HepG2 (cell line): ENCODE measurements around the gene PGAP3. TPM values are rescaled to one million over a fixed set of nuclear protein-coding genes. Genes with fewer than 3 reads are reported as not detected.

Experiments
- ATAC-seq: fragments of 200-7000 bp; cut with Tn5 transposase; 3 replicates; pipeline ENCODE4 v1.9.1; 2020; ENCODE audit warnings: mild to moderate bottlenecking, moderate library complexity
- BruUV-seq: library from RNA; stranded (reverse); fragments of 400-500 nt; replicated peaks from 2 replicates; lab custom pipeline; 2021; lab: Mats Ljungman, UMichigan
- CTCF ChIA-PET: fragments of 300-600 bp; formaldehyde crosslinking; extraction: SDS; loops from one replicate; lab custom pipeline; 2021; ENCODE audit warnings: low total read pairs, inconsistent platforms, low intra/inter-chr PET ratio; lab: Yijun Ruan, JAX
- POLR2A ChIA-PET: fragments of 350-600 bp; sonication (Branson Sonifier 250); formaldehyde crosslinking; loops from one replicate; lab custom pipeline; 2020; ENCODE audit warnings: antibody characterized with exemption, inconsistent platforms; lab: Yijun Ruan, JAX
- DNase-seq: peaks from one replicate; pipeline ENCODE4 v3.0.0-alpha.2; 2015; ENCODE audit warnings: low spot score
- FAIRE-seq: peaks from 3 replicates; lab custom pipeline; 2011; peaks lifted over from hg19 to GRCh38; lab: Jason Lieb, UNC
- H2AFZ ChIP-seq: one replicate; pipeline ENCODE4 v1.6.1; 2011; ENCODE audit warnings: low read length, inconsistent platforms
- H3K27ac ChIP-seq: fragments of 300-600 bp; 3 replicates; pipeline ENCODE4 v1.8.0; 2011; ENCODE audit warnings: mixed run types, mild to moderate bottlenecking, mixed read lengths, low read length, inconsistent platforms; ENCODE audit not compliant: insufficient read depth; ENCODE audit errors: extremely low read length
- H3K27me3 ChIP-seq, 2 experiments: fragments of 200-600 bp in 1 of 2; 2 replicates in 1 of 2; 3 replicates in 1 of 2; pipeline versions ENCODE4 v1.6.0 to v1.8.0; 2011; ENCODE audit warnings: low read length in 2 of 2, mild to moderate bottlenecking in 2 of 2, moderate library complexity in 2 of 2, inconsistent platforms in 1 of 2; ENCODE audit not compliant: insufficient read depth in 2 of 2, control insufficient read depth in 1 of 2
- H3K36me3 ChIP-seq, 2 experiments: fragments of 200-600 bp in 1 of 2; replicated peaks in 1 of 2; 2 replicates in 1 of 2; 3 replicates in 1 of 2; pipeline versions ENCODE4 v1.5.1 to v1.8.0; 2011; ENCODE audit warnings: low read length in 2 of 2, inconsistent platforms in 1 of 2; ENCODE audit not compliant: insufficient read depth in 2 of 2, control insufficient read depth in 1 of 2
- H3K4me1 ChIP-seq: 2 replicates; pipeline ENCODE4 v1.5.1; 2012; ENCODE audit warnings: low read length, inconsistent platforms; ENCODE audit not compliant: insufficient read depth
- H3K4me2 ChIP-seq: 2 replicates; pipeline ENCODE4 v1.6.0; 2011; ENCODE audit warnings: low read depth, low read length, inconsistent platforms
- H3K4me3 ChIP-seq, 3 experiments: fragments of 200-600 bp in 1 of 3; sonication (generic), shearing (Covaris generic) in 1 of 3; replicated peaks in 1 of 3; 2 replicates each; pipeline ENCODE4 v1.5.1; 2011 to 2016; ENCODE audit warnings: low read length in 3 of 3, inconsistent platforms in 2 of 3, low read depth in 2 of 3, mild to moderate bottlenecking in 2 of 3, control low read depth in 1 of 3, mixed read lengths in 1 of 3; ENCODE audit not compliant: insufficient read depth in 1 of 3
- H3K79me2 ChIP-seq: one replicate; pipeline ENCODE4 v1.6.1; 2011; ENCODE audit warnings: low read length, inconsistent platforms; ENCODE audit not compliant: insufficient read depth
- H3K9ac ChIP-seq: 2 replicates; pipeline ENCODE4 v1.6.0; 2011; ENCODE audit warnings: mild to moderate bottlenecking, low read depth, low read length, inconsistent platforms; ENCODE audit not compliant: insufficient read depth
- H3K9me3 ChIP-seq: 2 replicates; pipeline ENCODE4 v1.5.1; 2012; ENCODE audit warnings: mild to moderate bottlenecking, low read length
- H4K20me1 ChIP-seq: 2 replicates; pipeline ENCODE4 v1.6.0; 2011; ENCODE audit warnings: inconsistent platforms, mild to moderate bottlenecking, low read length, moderate library complexity; ENCODE audit not compliant: insufficient read depth
- AGO2 ChIP-seq: fragments of 200-400 bp; formaldehyde crosslinking; optimal IDR thresholded peaks from 2 replicates; pipeline ENCODE3; 2017; ENCODE audit warnings: mild to moderate bottlenecking, low read depth, low read length, moderate library complexity
- JUNB ChIP-seq: sonication (generic); formaldehyde crosslinking; IDR thresholded peaks from 2 replicates; pipeline ENCODE4 v1.8.0; 2022; ENCODE audit warnings: missing genetic modification reagents, mild to moderate bottlenecking, borderline replicate concordance
- KAT7 ChIP-seq: IDR thresholded peaks from 2 replicates; pipeline ENCODE4 v1.6.1; 2018; ENCODE audit warnings: borderline replicate concordance, missing compliant biosample characterization
- RFX3 ChIP-seq: IDR thresholded peaks from 2 replicates; pipeline ENCODE4 v1.6.1; 2016; ENCODE audit warnings: missing biosample characterization, missing genetic modification reagents
- ZNF101 ChIP-seq: sonication (generic); formaldehyde crosslinking; IDR thresholded peaks from 2 replicates; pipeline ENCODE4 v1.4.0; 2020; ENCODE audit warnings: mild to moderate bottlenecking, low read depth, missing genetic modification reagents, borderline replicate concordance
- ZNF263 ChIP-seq: sonication (generic); formaldehyde crosslinking; IDR thresholded peaks from 2 replicates; pipeline ENCODE4 v1.4.0; 2020; ENCODE audit warnings: missing genetic modification reagents
- ZNF460 ChIP-seq: sonication (generic); formaldehyde crosslinking; IDR thresholded peaks from 2 replicates; pipeline ENCODE4 v1.5.1; 2020; ENCODE audit warnings: missing genetic modification reagents, mild to moderate bottlenecking, borderline replicate concordance
- ZNF629 ChIP-seq: sonication (generic); formaldehyde crosslinking; conservative IDR thresholded peaks from 2 replicates; pipeline ENCODE4 v1.5.0; 2020; ENCODE audit warnings: missing genetic modification reagents
- WGBS: methylation state at CpG from one replicate; pipeline ENCODE4 v1.1.6; 2017; ENCODE audit warnings: low lambda C conversion rate; 5-methylcytosine and 5-hydroxymethylcytosine counted together
- in situ Hi-C: cut with HindIII; loops from 2 replicates; pipeline ENCODE4 v1.10.0; 2017; ENCODE audit warnings: low pct_unique_long_range_greater_than_20kb; ENCODE audit not compliant: extremely low pct_ligation_motif_present
- intact Hi-C: fragments of 100-400 bp; cut with micrococcal nuclease; formaldehyde crosslinking; loops from one replicate; pipeline ENCODE4 v1.10.0; 2022; ENCODE audit not compliant: unreplicated experiment
- polyA plus RNA-seq, 8 experiments: library from polyadenylated mRNA; depleted of rRNA in 3 of 8; stranded (reverse) in 7 of 8; unstranded in 1 of 8; fragments of >200 nt; fragmentation: Illumina TruSeq in 4 of 8; extraction: Trizol in 4 of 8; gene quantifications; 2 replicates each; pipeline versions ENCODE4 v1.2.1 to v1.2.3, GENCODE V29; 2011 to 2016; ENCODE audit warnings: low read depth in 4 of 8, missing spikeins in 1 of 8, mixed read lengths in 1 of 8; ENCODE audit not compliant: insufficient read depth in 1 of 8
- total RNA-seq, 5 experiments: library from RNA; depleted of rRNA; stranded (reverse); fragments of >200 nt; fragmentation: Illumina TruSeq; extraction: Trizol; gene quantifications; 2 replicates each; pipeline ENCODE4 v1.2.3, GENCODE V29; 2016; ENCODE audit warnings: low read depth in 1 of 5
- TF ChIP-seq, protein P1 (sequence below): IDR thresholded peaks from 2 replicates; pipeline ENCODE4 v1.6.1; 2016; ENCODE audit warnings: missing compliant biosample characterization, missing genetic modification reagents, borderline replicate concordance

Gene PGAP3
- total and polyA plus RNA-seq, 2 of the 13 experiments (the other 11 are each of a cell fraction or from before 2014, with no cell fraction given) = 11.9 to 14.6 TPM

DNA sequence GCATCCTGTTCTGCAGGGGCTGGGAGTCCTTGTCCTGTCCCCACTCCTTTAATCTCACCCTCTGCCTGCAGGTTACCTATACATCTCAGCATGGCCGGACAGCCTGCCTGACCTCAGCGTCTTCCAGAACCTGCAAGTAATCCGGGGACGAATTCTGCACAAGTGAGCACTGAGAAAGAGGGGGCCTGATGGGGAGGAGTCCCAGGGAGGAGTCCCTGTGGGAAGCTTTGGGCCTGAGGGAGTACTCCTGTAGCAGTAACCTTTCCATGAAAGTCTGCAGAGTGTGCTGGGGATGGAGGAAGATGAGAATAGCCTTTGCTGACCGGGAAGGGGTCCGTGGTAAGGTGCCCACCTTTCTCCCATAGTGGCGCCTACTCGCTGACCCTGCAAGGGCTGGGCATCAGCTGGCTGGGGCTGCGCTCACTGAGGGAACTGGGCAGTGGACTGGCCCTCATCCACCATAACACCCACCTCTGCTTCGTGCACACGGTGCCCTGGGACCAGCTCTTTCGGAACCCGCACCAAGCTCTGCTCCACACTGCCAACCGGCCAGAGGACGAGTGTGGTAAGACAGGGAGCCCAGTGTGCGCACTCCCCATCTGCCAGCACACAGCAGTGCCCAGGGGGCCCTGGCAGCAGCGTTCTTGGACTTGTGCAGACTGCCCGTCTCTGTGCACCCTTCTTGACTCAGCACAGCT, 27.7 kb upstream of the PGAP3 start:
- no peak for FAIRE-seq
- peaks cover 34 to 88% of the 10 kb centered on the region in 2 experiments for H3K36me3 ChIP-seq
- POLR2A ChIA-PET = interaction anchor here (0.6 to 4.1 kb wide), 3 partner anchors 12 to 24 kb away, joined by 3 to 11 read pairs (median 3); no protein-coding TSS in a partner anchor

DNA sequence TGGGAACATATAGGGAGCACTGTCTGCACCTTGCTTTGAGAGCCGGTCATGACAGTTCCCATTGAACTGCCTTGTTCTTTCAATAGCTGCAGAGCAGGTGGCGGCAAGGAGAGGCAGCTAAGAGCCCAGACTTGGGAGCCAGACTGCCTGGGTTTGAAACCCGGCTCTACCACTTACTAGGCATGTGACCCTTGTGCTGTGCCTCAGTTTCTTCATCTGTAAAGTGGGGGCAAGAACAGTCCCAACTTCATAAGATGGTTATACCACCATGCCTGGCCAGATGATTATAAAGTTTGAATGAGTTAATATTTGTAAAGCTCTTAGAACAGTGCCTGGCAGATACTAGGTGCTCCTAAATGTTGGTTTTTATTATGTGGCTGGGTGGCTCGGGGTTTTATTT, 26.4 kb upstream of the PGAP3 start:
- no peaks in the 10 kb centered on the region for H3K4me1 ChIP-seq
- WGBS = 95% methylated on average over 4 of the region's 4 CpGs
- no peak overlapping the region for H3K4me2 ChIP-seq
- ChIA-PET POLR2A (interaction anchor here (1.0 to 4.1 kb wide), 3 partner anchors 11 to 19 kb away, joined by 3 to 11 read pairs (median 5); partner anchors contain the start of gene MIEN1), CTCF (no interaction called here)
- no peak overlapping the region for H2AFZ ChIP-seq
- no peak overlapping the region for H3K4me3 ChIP-seq
- H3K9me3 ChIP-seq = no peaks in the 10 kb centered on the region
- TF ChIP-seq ZNF460 = no peak
- TF ChIP-seq ZNF629 (CRISPR knock-in tag) = peak; percentile 86
- no peak for TF ChIP-seq ZNF101
- no peak for TF ChIP-seq RFX3 (CRISPR knock-in tag)
- TF ChIP-seq, protein P1, sequence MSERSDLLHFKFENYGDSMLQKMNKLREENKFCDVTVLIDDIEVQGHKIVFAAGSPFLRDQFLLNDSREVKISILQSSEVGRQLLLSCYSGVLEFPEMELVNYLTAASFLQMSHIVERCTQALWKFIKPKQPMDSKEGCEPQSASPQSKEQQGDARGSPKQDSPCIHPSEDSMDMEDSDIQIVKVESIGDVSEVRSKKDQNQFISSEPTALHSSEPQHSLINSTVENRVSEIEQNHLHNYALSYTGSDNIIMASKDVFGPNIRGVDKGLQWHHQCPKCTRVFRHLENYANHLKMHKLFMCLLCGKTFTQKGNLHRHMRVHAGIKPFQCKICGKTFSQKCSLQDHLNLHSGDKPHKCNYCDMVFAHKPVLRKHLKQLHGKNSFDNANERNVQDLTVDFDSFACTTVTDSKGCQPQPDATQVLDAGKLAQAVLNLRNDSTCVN (CRISPR knock-in tag) = no peak
- in situ Hi-C loops = no loop called here
- FAIRE-seq = no peak
- intact Hi-C loops = no loop called here
- H3K9ac ChIP-seq = no peak overlapping the region
- no peak for ATAC-seq
- no peak overlapping the region for H3K27ac ChIP-seq
- no TSS peak for BruUV-seq
- H3K27me3 ChIP-seq = no peaks in the 10 kb centered on the region
- no peaks in the 10 kb centered on the region for H4K20me1 ChIP-seq
- DNase-seq = no peak
- no peaks in the 10 kb centered on the region for H3K79me2 ChIP-seq
- H3K36me3 ChIP-seq = peaks cover 44 to 88% of the 10 kb centered on the region in 2 experiments

More for the DNA sequence above, 27.7 kb upstream of the PGAP3 start:
- ATAC-seq (no peak; the same call in 2 of the 3 replicates), DNase-seq (no peak)
- Histone ChIP-seq H4K20me1 (no peaks in the 10 kb centered on the region), H3K9ac (no peak overlapping the region), H2AFZ (no peak overlapping the region), H3K4me2 (no peak overlapping the region), H3K79me2 (no peaks in the 10 kb centered on the region), H3K4me3 (no peak overlapping the region), H3K9me3 (no peaks in the 10 kb centered on the region), H3K27me3 (no peaks in the 10 kb centered on the region), H3K27ac (no peak overlapping the region), H3K4me1 (no peaks in the 10 kb centered on the region)
- in situ Hi-C loops (no loop called here), intact Hi-C loops (no loop called here)
- TF ChIP-seq ZNF263 (peak; percentile 92), AGO2 (peak; percentile 50), JUNB (no peak), KAT7 (CRISPR knock-in tag) (no peak)
- BruUV-seq = no TSS peak
- WGBS = 98% methylated on average over 18 of the region's 18 CpGs
- CTCF ChIA-PET = no interaction called here
